Activated T-cell treated with anti-CD3 and anti-CD28 coated beads for 1 hour (primary cell): ENCODE results near the gene TPPP.

Source experiments
- DNase-seq: peaks from one replicate; pipeline ENCODE4 v3.0.0-alpha.2; 2020; ENCODE audit warnings: low read depth

TPPP gene

DNA sequence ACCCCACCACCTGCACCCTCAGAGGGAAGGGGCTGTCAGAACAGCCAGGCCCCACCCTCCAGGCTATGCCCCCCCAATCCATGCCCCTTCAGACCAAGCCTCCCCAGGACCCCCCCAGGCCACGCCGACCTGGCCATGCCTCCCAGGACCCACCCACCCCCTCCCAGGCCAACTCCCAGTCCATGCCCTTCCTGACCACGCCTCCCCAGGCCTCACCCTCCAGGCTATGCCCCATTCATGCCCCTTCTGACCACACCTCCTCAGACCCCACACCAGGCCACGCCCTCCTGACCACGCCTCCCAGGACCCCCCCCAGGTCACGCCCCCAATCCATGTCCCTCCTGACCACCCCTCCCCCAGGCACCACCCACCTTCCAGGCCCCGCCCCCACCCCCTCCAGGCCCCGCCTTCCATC is 27.6 kb downstream of the TPPP start:
- no peak for DNase-seq

DNA sequence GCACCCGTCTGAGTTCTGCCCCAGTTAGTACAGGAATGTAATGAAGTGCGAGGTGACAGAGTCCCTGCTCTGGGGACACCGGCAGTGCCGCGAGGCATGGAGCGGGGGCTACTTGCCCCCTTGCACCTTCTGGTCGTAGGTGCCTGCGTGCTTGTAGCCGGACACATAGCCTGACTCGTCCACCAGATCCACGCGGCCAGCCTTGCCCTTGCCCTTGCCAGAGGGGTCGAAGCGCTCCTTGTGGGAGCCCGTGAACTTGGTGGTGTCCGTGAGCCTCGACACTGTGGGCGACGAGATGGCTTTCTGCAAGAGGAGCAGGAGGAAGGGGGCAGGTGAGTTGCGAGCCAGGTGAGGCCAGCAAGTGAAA is 28.2 kb downstream of the TPPP start:
- no peak for DNase-seq

DNA sequence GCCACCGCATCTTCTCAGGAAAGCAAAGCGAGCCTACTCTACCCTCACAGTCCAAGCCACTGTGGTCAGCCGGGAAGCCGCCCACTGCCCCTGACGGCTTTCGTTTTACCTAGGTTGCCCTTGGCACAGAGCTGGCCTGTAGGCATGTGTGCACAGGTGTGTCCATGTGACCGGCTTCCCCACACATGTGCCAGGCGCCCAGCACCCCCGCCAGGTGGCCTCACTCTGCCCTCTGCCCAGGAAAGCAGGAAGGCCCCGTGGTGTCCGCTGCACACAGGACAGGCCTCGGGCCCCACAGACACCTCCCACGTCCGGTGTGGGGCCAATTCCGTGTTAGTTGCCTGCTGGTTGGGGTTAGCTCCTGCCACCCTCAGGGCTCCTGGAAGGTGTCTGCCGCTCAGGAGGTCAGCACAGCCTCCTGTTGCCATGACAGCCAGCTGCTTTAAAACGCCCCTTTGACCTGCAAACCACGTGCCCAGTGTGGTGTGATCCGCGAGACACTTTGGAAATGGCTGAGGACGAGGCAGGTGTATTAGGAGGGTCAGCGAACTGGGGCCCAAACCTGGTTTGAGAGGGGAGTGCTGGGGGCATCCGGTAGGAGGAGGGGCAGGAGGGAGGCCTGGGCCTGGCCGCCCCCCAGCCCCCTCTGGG is 28.7 kb downstream of the TPPP start:
- no peak for DNase-seq

DNA sequence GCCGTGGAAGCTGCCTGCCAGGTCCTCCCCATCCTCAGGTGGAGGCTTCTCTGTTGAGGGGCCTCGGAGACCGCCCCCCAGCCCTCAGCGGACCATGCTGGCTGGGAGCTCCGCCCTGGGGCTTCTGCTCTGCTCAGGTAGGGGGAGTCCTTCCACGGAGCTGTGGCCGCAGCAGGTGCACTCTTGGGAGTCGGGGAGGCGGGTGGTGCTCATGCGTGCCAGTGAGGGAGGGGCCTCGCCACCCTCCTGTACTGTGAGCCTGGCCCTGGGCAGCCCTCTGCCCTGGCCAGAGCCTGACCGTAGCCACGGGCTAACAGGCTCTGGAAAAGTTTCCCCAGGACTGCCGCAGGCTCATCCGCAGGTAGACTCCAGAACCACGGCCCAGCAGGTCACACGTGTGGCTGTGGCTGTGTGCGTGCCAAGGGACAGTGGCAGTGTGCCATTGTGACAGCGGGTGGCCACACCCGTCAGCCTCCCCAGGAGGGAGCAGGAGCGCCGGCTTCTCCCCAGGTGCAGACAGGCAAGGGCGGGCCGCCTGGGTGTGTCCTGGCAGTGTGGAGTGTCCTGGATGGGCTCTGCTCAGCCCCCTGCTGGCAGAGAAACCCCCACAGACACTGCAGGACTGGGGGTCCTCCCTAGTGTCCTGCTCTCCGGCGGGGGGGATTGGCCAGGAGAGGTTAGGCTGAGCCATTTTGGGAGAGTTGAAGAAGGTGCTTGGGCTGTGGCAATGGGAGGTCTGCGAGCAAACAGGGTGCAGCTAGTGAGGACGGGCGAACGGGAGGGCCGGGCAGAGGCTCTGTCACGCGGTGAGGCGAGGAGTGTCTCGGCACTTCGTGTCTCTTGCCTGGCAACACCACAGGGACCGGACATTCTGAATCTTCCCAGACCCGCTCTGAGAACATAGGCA is 29.5 kb downstream of the TPPP start:
- no peak for DNase-seq

GRCh38 chr5:662751-663435 is 30.3 kb downstream of the TPPP start:
- DNase-seq = no peak

DNA sequence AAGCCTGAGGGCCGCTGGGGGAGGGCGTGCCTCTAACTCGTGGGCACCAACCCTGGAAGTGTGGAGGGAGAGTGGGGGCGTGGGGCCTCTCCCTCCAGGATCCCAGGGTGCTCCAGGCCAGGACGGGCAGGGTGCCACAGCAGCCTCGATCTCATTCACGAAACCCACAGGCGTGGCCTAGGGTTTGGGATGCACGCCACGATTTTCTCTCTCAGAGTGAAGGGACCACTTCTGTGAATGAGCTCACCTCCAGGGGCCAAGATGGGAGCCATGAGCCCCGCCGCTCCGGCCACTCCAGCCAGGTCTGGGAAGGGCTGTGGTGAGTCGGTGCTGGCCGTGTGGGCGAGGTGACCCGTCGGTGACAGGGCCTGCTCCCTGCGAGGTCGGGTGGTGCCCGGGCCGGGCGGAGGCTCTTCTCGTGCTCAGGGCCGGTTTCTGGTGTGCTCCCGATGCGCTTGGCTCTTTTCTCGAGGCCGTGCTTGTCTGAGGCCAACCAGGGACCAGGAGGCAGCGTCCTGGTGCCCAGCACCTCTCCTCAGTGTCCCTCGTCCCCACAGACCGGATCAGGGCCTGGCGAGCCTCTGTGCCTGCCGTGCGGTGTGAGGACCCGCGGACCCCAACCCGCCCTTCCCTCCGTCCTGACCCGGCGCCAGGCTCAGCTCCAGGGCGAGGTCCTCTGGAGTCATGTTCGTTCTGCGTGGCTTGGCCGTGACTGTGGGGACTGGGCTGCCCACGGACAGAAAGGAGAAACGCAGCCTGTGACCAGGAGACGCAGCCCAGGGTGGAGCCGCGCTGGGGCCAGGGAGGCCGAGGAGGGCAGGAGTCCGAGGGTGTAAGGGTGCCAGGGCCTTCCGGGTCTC is 31.0 kb downstream of the TPPP start:
- DNase-seq = no peak

- DNase-seq = no peak
Measured at GRCh38 chr5:660491-661030, 32.6 kb downstream of the TPPP start.

DNA sequence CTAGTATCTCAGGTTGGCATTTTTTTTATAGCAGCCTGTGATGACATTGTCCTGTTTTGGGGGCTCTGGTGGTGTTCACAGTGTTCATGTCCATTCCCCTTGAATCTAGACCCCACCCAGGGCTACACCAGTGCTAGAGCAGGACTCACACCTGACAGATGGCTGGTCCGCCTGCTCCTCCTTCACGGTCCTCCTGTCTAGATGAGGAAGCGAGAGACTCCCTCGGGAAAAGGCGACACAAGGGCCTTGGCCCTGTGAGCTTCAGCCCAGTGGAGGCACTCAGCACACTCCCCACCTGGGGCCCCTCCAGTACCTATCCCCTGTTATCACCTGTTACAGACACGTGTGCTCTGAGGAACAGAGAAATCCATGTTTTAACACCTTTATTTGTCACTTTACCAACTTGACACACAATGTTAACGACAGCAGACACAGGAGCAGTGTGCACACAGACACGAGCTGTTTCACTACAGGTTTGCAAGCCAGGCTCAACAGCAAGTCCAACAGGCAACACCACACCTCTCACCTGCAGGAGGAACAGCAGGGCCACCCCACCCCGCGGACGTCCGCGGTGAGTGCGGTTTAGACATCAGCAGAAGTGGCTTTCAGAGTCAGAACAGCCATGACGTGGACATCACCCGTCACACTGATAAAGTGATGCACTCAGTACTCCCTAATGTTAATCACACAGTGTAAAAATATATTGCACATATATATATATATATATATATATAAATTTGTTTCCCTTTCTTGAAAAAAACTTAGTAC is 33.5 kb downstream of the TPPP start:
- no peak for DNase-seq

- DNase-seq = no peak
Measured at GRCh38 chr5:658103-658502, 35.0 kb downstream of the TPPP start.

- no peak for DNase-seq
Measured at GRCh38 chr5:657570-657969, 35.6 kb downstream of the TPPP start.

- DNase-seq = no peak
Measured at GRCh38 chr5:655406-655805, 37.7 kb downstream of the TPPP start.

- DNase-seq = no peak
Measured at GRCh38 chr5:654071-654778, 38.9 kb downstream of the TPPP start.

- DNase-seq = no peak
Measured at GRCh38 chr5:652773-653350, 40.3 kb downstream of the TPPP start.

DNA sequence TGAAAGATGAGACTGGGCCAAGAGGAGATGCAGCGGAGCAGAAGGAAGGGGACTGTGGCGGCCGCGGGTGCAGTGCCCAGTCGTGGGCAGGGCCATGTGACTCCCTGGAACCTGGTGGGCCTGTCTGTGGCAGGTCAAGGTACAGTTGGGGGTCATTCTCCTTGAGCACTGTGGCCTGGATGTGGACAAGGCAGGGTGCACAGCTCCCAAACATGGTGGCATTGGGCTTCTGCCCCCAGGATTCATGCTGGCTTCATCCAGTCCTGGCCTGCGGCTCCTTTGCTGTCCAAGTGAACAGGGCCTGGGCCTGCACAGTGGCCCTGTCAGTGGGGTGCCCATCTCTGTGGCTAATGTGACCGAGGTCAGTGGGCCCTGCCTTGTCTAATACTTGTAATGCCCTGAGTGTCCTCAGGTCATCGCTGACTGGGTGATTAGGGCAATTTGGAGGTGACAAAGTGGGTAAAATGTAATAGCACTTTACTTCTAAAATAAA is 41.1 kb downstream of the TPPP start:
- no peak for DNase-seq

DNA sequence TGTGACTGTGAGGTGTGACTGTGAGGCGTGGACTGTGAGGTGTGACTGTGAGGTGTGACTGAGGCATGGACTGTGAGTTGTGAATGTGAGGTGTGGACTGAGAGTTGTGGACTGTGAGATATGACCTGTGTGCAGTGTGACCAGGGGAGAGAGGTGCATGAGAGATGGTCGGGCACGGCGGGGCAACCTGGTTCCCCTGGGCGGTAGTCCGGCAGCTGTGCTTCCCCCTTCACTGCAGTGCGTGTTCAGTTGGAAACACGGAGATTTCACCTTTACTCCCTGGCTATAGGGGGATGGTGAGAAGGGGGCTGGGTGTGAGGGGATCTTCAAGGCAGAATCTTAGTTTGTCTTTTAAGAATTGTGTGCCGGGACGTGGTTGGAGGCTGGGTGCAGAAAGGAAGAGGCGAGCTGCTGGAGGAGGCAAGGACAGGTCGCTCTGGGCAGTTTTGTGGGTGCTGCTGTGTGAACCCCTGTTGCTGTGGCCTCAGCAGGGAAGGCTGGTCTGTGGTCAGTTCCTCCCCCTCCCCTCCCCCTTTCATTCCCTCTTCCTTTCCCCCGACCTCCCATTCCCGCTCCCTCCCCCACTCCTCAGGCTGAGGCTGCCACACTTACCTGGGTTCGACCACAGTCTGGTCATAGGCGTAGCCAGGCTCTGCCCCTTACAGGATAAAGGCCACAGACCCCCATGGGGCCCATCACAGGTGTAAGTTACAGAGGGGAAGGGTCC is 41.7 kb downstream of the TPPP start:
- no peak for DNase-seq

- DNase-seq = no peak
Measured at GRCh38 chr5:647727-648126, 45.4 kb downstream of the TPPP start.

GRCh38 chr5:647311-647710 is 45.8 kb downstream of the TPPP start:
- DNase-seq = no peak

GRCh38 chr5:646396-647201 is 46.6 kb downstream of the TPPP start:
- DNase-seq = no peak
